SK-N-SH (cell line): ENCODE results near the gene GTPBP3.

ENCODE experiments used
- EP300 ChIP-seq, 2 experiments: IDR thresholded peaks; 2 replicates each; pipeline versions ENCODE4 v1.4.0 to v1.6.1; 2012; ENCODE audit warnings: borderline replicate concordance in 1 of 2, low read depth in 1 of 2, low read length in 1 of 2
- GABPA ChIP-seq: IDR thresholded peaks from 2 replicates; pipeline ENCODE4 v1.4.0; 2012; ENCODE audit warnings: low read depth, mild to moderate bottlenecking
- POLR2AphosphoS5 ChIP-seq: IDR thresholded peaks from 2 replicates; pipeline ENCODE4 v1.6.1; 2012; ENCODE audit warnings: low read depth, low read length
- TEAD4 ChIP-seq: IDR thresholded peaks from 2 replicates; pipeline ENCODE4 v1.4.0; 2012; ENCODE audit warnings: mild to moderate bottlenecking, borderline replicate concordance; ENCODE audit not compliant: insufficient read depth
- TF ChIP-seq, protein P1 (sequence below): fragments of 200-600 bp; sonication (generic); IDR thresholded peaks from 2 replicates; pipeline ENCODE4 v1.6.1; 2017; ENCODE audit warnings: antibody characterized with exemption, mild to moderate bottlenecking, moderate library complexity

- TF ChIP-seq GABPA (no peak), POLR2AphosphoS5 (no peak), EP300 (IDR thresholded peaks at IDR 0.05; ENCODE audit: borderline replicate concordance in 1 of 2, low read depth in 1 of 2, low read length in 1 of 2) (no peak), TEAD4 (no peak)
- TF ChIP-seq, protein P1, sequence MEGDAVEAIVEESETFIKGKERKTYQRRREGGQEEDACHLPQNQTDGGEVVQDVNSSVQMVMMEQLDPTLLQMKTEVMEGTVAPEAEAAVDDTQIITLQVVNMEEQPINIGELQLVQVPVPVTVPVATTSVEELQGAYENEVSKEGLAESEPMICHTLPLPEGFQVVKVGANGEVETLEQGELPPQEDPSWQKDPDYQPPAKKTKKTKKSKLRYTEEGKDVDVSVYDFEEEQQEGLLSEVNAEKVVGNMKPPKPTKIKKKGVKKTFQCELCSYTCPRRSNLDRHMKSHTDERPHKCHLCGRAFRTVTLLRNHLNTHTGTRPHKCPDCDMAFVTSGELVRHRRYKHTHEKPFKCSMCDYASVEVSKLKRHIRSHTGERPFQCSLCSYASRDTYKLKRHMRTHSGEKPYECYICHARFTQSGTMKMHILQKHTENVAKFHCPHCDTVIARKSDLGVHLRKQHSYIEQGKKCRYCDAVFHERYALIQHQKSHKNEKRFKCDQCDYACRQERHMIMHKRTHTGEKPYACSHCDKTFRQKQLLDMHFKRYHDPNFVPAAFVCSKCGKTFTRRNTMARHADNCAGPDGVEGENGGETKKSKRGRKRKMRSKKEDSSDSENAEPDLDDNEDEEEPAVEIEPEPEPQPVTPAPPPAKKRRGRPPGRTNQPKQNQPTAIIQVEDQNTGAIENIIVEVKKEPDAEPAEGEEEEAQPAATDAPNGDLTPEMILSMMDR = no peak
These were observed 4.4 kb upstream of the GTPBP3 start for GRCh38 chr19:17332677-17333581.
